WTC11 (cell line): ENCODE data around the gene NCCRP1.

Experiments used
- CDX4 ChIP-seq: fragments of 250-450 bp; sonication (Bioruptor Pico); IDR thresholded peaks from 2 replicates; pipeline ENCODE4 v1.9.0; 2021; ENCODE audit warnings: moderate library complexity, mild to moderate bottlenecking, inconsistent platforms, borderline replicate concordance
- CTCF ChIP-seq: fragments of 200-600 bp; IDR thresholded peaks from 2 replicates; pipeline ENCODE4 v1.8.0; 2022; ENCODE audit warnings: antibody characterized with exemption
- E2F1 ChIP-seq: sonication (generic); formaldehyde crosslinking; IDR thresholded peaks from 2 replicates; pipeline ENCODE4 v1.8.0; 2022; ENCODE audit warnings: mild to moderate bottlenecking, missing genetic modification reagents
- ERG ChIP-seq: fragments of 250-450 bp; sonication (Bioruptor Pico); IDR thresholded peaks from 2 replicates; pipeline ENCODE4 v1.8.0; 2021; ENCODE audit warnings: mild to moderate bottlenecking
- FOXJ3 ChIP-seq: sonication (generic); formaldehyde crosslinking; IDR thresholded peaks from 2 replicates; pipeline ENCODE4 v1.9.0; 2021; ENCODE audit warnings: missing genetic modification reagents, mild to moderate bottlenecking, borderline replicate concordance
- FOXK1 ChIP-seq: sonication (generic); formaldehyde crosslinking; IDR thresholded peaks from 2 replicates; pipeline ENCODE4 v1.8.0; 2022; ENCODE audit warnings: mild to moderate bottlenecking, moderate library complexity, missing genetic modification reagents
- MAX ChIP-seq: sonication (generic); formaldehyde crosslinking; IDR thresholded peaks from 2 replicates; pipeline ENCODE4 v1.8.0; 2022; ENCODE audit warnings: mild to moderate bottlenecking, missing genetic modification reagents
- SMAD3 ChIP-seq: sonication (generic); formaldehyde crosslinking; IDR thresholded peaks from 2 replicates; pipeline ENCODE4 v1.8.0; 2022; ENCODE audit warnings: missing genetic modification reagents, mild to moderate bottlenecking, borderline replicate concordance
- STAT6 ChIP-seq: sonication (generic); formaldehyde crosslinking; conservative IDR thresholded peaks from 2 replicates; pipeline ENCODE4 v1.8.1; 2023; ENCODE audit warnings: mild to moderate bottlenecking, low read depth, missing genetic modification reagents, moderate library complexity
- TCF7 ChIP-seq: sonication (generic); formaldehyde crosslinking; IDR thresholded peaks from 2 replicates; pipeline ENCODE4 v1.8.0; 2022; ENCODE audit warnings: mild to moderate bottlenecking, low read depth, missing genetic modification reagents, moderate library complexity
- ZBTB21 ChIP-seq: sonication (generic); formaldehyde crosslinking; IDR thresholded peaks from 2 replicates; pipeline ENCODE4 v1.8.1; 2023; ENCODE audit warnings: mild to moderate bottlenecking, missing genetic modification reagents, borderline replicate concordance

- TF ChIP-seq CTCF (no peak), SMAD3 (no peak), MAX (CRISPR knock-in tag) (no peak), FOXJ3 (CRISPR knock-in tag) (no peak), CDX4 (CRISPR knock-in tag) (no peak), ERG (no peak), TCF7 (CRISPR knock-in tag) (no peak), E2F1 (CRISPR knock-in tag) (no peak), STAT6 (no peak), ZBTB21 (CRISPR knock-in tag) (no peak), FOXK1 (CRISPR knock-in tag) (no peak)
Measured at GRCh38 chr19:39224910-39225309, 28.1 kb downstream of the NCCRP1 start.
